GM18867 (cell line): Measurements from ENCODE around the gene PFKFB1.
"Not testable (repeated sequence)": the region's sequence is repeated elsewhere in the genome, so short reads cannot be mapped to it uniquely, and the experiment has no call there.

ENCODE experiments used
- ATAC-seq: cut with Tn5 transposase; IDR thresholded peaks from one replicate; pipeline ENCODE4 v1.9.1; 2021; ENCODE audit warnings: mild to moderate bottlenecking, moderate library complexity; ENCODE audit not compliant: unreplicated experiment

PFKFB1 gene

GRCh38 chrX:54994668-54995351 is 822 bp upstream of the PFKFB1 start:
- ATAC-seq, result no peak

GRCh38 chrX:54992911-54993622 is 921 bp downstream of the PFKFB1 start:
- ATAC-seq, result no peak

DNA sequence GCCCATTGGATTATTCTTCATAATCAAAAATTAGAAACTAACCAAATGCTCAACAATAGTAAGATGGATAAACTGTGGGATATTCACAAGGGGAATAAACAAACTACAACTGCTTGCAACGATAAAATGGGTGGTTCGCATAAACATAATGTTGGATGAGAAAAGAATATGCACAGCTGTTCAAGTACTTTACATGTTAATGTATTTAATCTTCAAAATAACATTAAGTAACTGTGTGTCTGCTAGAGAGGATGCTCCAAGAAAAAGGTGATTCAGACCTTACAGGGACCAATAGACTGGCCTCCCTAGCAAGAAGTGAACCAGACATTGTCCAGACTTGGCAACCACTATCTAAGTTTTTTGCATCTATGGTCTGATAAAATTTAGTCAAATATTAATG is 2.3 kb downstream of the PFKFB1 start:
- no peak for ATAC-seq

- ATAC-seq, result not testable (repeated sequence)
These were observed 10.7 kb downstream of the PFKFB1 start for GRCh38 chrX:54983306-54983705.

DNA sequence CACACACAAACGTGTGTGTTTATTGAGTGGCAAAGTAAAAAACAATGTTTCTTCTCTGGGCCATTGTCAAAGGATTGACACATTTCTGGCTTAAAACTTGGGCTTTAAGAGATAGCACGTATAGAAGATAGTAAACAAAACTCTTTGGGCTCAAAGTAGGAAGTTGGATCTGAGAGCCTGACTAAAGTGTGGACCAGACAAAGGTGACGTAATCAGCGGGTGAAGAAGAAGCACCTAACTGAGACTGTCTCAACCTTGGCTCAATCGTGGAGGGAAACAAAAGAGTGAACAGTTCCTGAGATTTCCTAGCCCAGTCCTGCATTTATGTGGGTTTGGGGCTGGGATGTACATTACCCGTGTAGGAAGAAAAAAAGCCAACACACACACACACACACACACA is 13.7 kb downstream of the PFKFB1 start:
- ATAC-seq, result no peak

DNA sequence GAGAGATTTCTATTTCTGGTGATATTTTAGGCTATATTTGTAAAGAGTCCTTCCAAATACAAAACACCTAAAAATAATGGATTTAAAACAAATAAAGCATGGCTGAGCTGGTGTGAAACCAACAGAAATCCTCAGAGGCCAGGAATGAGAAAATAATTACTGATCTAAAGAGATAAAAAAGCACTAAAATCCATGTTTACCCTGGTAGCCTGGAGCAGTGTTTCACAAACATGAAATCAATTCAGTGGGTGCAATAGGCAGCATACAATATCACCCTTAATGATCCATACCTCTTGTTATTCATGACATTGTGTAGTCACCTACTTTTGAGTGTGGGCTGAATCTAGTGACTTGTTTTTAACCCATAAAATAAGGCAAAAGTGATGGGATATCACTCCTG is 14.6 kb downstream of the PFKFB1 start:
- no peak for ATAC-seq

DNA sequence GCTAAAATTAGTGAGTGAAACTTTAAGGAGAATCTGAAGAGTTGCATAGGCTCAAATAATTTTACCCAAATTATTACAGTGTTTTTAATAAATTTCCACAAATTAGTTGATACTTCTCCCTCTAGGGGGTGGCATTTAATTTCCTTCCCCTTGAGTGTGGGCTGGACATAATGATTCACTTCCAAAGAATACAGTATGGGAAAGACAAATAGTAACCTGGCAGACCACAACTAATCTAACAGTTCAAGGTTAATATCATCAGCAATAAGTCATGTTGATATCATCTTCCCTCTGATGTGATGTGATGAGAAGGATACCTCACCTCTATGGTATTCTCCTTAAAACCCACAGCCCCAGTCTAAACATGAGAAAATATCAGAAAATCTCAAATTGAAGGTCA is 15.5 kb downstream of the PFKFB1 start:
- ATAC-seq, result no peak

GRCh38 chrX:54977387-54977786 is 16.6 kb downstream of the PFKFB1 start:
- ATAC-seq, result no peak

DNA sequence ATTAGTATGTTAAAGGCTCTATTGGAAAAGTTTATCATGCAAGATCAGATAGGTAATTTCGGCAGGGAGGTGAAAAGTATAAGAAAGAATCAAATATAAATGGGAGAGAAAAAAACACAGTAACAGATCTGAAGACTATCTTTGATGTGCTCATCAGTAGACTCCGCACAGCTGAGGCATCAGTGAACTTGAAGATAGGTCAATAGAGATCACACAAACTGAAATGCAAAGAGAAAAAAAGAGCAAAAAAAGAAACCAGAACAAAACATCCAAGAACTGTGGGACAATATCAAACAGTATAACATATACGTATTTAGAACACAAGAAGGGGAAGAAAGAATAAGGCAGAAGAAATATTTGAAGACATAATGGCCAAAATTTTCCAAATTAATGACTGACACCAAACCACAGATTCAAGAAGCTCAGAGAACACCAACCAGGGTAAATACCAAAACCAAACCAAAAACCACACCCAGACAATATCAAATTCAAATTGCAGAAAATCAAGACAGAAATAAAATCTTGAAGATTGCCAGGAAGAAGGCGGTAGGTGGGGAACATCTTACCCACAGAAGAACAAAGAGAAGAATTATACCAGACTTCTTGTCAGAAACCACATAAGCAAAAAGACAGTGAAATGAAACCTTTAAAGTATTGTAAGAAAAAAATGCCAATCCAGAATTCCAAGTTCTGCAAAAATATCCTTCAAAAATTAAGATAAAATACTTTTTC is 29.1 kb downstream of the PFKFB1 start:
- ATAC-seq, result no peak

- no peak for ATAC-seq
These were observed 32.2 kb downstream of the PFKFB1 start for GRCh38 chrX:54961750-54962149.

GRCh38 chrX:54950730-54951375 is 43.1 kb downstream of the PFKFB1 start:
- ATAC-seq, result no peak

GRCh38 chrX:54945224-54945623 is 48.8 kb downstream of the PFKFB1 start:
- no peak for ATAC-seq

- ATAC-seq, result no peak
These were observed 49.2 kb downstream of the PFKFB1 start for GRCh38 chrX:54944816-54945215.

DNA sequence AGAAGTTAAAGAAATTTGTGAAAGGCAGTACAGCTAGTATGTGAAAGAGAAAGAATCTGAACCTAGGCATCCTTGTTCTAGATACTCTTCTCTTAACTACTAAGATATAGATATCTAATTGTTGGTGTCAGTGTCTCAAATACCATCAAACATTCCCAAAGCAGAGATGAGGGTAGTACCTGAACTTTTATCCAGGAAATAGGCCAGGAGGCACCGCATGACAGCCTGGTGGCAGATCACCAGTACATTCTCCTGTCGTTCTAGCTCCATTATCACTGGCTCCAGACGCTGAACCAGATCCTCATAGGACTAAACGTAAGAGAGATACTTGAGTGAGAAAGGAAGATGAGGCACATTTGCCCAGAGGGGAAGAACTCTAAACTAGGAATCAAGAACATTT is 56.6 kb downstream of the PFKFB1 start:
- ATAC-seq, result no peak

DNA sequence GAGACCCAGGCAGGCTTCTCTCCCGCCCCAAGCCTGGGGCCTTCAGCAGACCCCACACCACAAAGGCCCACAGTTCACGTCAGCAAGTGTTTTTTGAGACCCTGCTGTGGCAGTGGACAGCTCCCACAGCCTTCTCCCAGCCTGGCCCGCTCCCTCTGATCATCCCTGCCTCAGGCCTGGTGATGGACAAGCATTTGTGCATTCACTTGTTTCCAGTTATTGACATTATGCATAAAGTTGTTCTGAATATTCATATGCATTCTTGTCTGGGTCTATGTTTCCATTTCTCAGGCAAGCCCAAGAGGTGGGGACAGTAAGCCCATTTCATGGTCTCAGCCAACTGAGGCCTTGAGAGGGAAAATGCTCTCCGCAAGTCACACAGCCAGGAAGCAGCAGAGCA is 58.7 kb downstream of the PFKFB1 start:
- ATAC-seq, result no peak

GRCh38 chrX:54934890-54935289 is 59.1 kb downstream of the PFKFB1 start:
- no peak for ATAC-seq

- no peak for ATAC-seq
These were observed 59.9 kb downstream of the PFKFB1 start for GRCh38 chrX:54934058-54934457.

DNA sequence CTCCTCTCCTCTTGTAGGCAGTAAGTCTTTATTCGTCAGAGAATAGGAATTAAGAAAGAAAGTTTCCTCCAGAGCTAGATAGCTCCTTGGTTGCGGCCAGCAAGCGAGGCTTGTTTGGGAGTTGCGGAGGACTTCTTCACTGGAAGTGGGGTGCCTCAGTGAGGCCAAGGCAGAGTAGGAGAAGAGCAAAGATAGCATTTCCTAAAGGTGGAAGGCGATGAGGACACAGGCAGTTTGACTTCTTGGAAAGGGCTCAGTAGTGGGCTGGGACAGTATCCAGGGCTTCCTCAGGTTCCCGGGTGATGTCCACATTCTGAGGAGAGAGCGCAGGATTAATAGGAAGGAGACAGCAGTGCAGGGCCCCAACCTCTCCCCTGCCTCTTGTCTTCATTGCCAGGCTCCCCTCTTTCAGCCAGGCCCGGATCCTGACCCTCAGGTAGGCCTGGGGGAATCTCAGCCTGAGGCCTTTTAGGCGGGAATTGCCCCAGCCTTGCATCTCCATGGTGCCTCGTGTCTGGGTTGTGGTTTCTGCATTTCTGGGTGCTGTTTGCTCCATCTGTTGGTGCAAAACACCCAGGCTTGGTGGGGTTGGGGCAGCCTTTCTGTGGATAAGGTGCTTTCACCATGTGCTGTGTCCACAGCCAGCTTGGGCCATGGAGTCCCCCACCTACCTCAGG is 60.7 kb downstream of the PFKFB1 start:
- ATAC-seq, result no peak

DNA sequence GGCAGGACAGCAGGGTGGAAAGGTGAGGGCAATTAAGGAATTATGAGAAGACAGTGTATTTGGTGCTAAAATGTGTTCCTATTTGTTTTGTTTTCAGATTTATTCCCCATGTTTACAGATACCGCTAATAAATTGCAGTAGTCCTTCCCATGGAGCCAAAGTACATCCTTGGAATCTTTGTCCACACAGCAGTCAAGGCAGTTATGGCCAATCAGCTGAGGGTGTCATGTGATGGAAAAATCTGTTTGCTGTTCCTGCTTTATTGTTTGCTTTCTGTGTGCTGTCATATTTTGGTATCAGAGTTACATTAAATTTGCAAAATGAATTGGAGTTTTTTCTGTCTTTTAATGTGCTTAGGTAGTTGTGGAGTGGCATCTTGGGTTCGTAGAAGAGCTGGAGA is 62.9 kb downstream of the PFKFB1 start:
- ATAC-seq, result no peak

GRCh38 chrX:54930291-54931049 is 63.5 kb downstream of the PFKFB1 start:
- ATAC-seq, result no peak
